Germinal center (tissue), 1 donor: ENCODE data around the gene CPZ.

Experiments used
- DNase-seq: peaks from one replicate; pipeline ENCODE4 v3.0.0; 2012; ENCODE audit warnings: mixed read lengths, low spot score

The CPZ gene

GRCh38 chr4:8655411-8656184, 63.0 kb downstream of the CPZ start:
- no peak for DNase-seq

DNA sequence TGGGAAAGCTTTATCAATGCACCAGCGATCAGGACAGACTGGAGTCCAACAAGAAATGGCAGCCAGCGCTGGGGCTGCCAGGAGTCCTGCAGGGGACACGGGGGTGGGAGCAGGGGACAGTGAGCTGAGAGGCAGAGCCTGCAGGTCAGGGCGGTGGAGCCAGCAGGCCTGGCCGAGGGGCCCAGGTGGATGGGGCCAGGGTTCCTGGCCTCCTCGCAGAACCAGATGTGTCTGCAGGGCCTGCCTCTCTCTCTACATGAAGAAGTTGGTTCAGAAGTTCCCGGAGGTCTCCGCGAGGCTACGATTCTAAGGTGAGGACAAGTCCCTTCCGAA, 63.6 kb downstream of the CPZ start:
- DNase-seq: no peak

GRCh38 chr4:8656711-8657380, 64.3 kb downstream of the CPZ start:
- no peak for DNase-seq

- no peak for DNase-seq
Measured at GRCh38 chr4:8657381-8658088, 65.0 kb downstream of the CPZ start.

DNA sequence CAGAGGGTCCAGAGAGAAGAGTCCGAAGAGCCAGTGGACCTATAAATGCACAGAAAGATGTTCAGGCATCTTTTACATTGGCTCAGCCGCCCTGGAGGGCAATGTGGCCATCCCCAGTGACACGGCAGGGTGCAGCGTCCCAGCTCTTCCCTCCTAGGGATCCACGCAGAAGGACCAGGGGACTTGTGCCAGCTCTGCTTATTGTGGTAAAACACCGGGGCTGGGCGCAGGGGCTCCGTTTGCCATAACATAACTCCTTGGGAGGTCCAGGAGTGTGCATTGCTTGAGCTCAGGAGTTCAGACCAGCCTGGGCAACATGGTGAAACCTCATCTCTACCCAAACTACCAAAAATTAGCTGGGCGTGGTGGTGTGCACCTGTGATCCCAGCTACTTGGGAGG, 70.2 kb downstream of the CPZ start:
- DNase-seq: no peak

- DNase-seq: no peak
Measured at GRCh38 chr4:8664031-8664805, 71.7 kb downstream of the CPZ start.

GRCh38 chr4:8664976-8665375, 72.4 kb downstream of the CPZ start:
- DNase-seq: no peak

DNA sequence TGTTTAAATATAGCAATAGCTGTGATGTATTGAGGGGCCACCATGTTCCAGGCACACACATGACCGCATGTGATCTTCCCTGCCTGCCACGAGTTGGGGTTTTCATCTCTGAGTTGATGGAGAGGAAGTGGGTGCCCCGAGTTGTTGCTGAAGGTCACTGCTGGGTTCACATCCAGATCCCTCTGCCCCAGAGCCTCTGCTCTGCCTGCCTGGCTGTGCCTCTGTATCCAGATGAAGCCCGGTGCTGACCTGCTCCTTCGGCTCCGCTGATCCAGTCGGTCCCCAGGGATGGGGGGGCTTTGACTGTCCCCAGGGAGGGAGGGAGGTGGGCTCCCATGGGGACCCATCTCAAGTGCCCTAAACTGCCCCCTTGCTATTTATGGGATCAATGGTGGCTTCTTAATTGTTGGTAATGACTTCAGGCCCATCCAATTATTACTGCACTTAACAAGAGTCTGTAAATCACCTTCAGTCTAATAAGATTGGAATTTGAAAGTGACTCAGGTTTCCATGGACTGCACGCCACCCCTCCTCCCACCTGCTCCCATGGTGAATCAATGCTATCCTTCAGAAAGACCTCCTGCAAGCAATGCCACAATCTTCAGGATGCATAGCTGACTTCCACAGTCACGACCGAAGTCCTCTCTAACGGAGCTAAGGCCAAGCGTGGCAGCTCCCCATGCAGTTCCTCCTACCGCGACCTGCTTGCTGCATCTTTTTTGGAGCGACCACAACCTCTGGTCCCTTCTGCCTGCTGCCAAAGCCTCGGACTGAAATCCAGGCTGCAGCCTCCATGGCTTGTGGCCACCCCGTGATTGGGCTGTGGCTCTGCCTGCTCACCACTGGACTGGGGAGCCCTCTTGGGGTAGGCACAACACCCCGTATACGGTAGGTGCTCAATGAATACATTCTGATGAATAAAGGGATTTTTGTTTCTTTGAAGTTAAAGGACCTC, 73.1 kb downstream of the CPZ start:
- DNase-seq: no peak

DNA sequence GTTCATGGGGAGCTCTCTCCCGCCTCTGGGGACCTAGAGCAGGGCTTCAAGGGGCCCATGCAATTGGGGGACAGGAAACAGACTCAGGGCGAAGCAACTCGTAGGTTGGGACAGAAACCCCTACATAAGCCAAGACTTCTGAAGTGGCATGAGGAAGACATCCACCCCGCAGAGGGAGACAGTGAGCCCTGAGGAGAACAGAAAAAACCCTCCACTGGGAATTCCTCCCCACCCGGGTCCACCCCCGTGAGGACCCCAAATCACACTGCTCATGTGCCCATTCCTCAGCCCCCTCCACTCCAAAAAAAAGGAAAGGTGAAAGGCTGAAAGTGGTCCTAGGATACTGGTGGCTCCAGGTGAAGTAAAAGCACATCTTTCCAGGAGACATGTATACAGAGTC, 74.0 kb downstream of the CPZ start:
- DNase-seq: no peak
